Measurements from ENCODE around the gene GNAT2. TPM values are rescaled to one million over a fixed set of nuclear protein-coding genes. Genes with fewer than 3 reads are reported as not detected.

The GNAT2 gene
- not detected for total RNA-seq
- polyA plus RNA-seq: under 1 TPM in 1 of 3 donors, not detected in 2; 0.10 TPM

- no peaks in the 10 kb centered on the region for H3K36me3 ChIP-seq
- H3K4me1 ChIP-seq: peaks cover 0 to 58% (median 42%) of the 10 kb centered on the region in 4 donors
- peak within 1 kb of the TSS; percentile 41 to 73 (median 59) for H3K4me3 ChIP-seq
- H3K27ac ChIP-seq: peak within 1 kb of the TSS; percentile 75 to 83 (median 80)
- WGBS, 2 donors: 0 to 1% methylated on average over 47 of the region's 47 CpGs
- TF ChIP-seq POLR2A (IDR thresholded peaks at IDR 0.05): no peak
- peak in 3 of 4 donors; percentile 47 to 59 (median 57) for TF ChIP-seq POLR2AphosphoS5 (IDR thresholded peaks at IDR 0.05)
- no peak for TF ChIP-seq EP300 (IDR thresholded peaks at IDR 0.05)
- peak; percentile 90 for DNase-seq
- intact Hi-C loops (cut with DNase I): loop anchor here (1.0 kb wide), 1 partner anchor 71 kb away; the partner anchor contains the start of gene GNAI3
- H3K9me3 ChIP-seq: no peaks in the 10 kb centered on the region
- H3K27me3 ChIP-seq: no peaks in the 10 kb centered on the region
Measured at GRCh38 chr1:109619576-109620400, at the start of gene GNAT2, which contains the start of gene AMPD2. GNAT2 (minus strand) TSS chr1:109619616; CDS start chr1:109612870, 6,746 bp downstream. AMPD2 (plus strand) TSS chr1:109619837; CDS start chr1:109621176, 1,339 bp downstream.

- peak overlapping the region; percentile 48 to 78 (median 70) for H3K27ac ChIP-seq
- peak overlapping the region; percentile 55 to 66 (median 62) for H3K4me3 ChIP-seq
- intact Hi-C loops (cut with DNase I): loop anchor here (5.0 kb wide), 2 partner anchors 59 to 74 kb away; partner anchors contain the start of gene GSTM3
- 15 to 20% methylated on average over 26 of the region's 26 CpGs for whole genome bisulfite sequencing, 2 donors
- no peaks in the 10 kb centered on the region for H3K9me3 ChIP-seq
- peaks cover 0 to 15% (median 5%) of the 10 kb centered on the region in 4 donors for H3K36me3 ChIP-seq
- H3K27me3 ChIP-seq: no peaks in the 10 kb centered on the region
- DNase-seq: no peak
- TF ChIP-seq EP300 (IDR thresholded peaks at IDR 0.05): no peak
- TF ChIP-seq, protein P1, sequence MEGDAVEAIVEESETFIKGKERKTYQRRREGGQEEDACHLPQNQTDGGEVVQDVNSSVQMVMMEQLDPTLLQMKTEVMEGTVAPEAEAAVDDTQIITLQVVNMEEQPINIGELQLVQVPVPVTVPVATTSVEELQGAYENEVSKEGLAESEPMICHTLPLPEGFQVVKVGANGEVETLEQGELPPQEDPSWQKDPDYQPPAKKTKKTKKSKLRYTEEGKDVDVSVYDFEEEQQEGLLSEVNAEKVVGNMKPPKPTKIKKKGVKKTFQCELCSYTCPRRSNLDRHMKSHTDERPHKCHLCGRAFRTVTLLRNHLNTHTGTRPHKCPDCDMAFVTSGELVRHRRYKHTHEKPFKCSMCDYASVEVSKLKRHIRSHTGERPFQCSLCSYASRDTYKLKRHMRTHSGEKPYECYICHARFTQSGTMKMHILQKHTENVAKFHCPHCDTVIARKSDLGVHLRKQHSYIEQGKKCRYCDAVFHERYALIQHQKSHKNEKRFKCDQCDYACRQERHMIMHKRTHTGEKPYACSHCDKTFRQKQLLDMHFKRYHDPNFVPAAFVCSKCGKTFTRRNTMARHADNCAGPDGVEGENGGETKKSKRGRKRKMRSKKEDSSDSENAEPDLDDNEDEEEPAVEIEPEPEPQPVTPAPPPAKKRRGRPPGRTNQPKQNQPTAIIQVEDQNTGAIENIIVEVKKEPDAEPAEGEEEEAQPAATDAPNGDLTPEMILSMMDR (IDR thresholded peaks at IDR 0.05): no peak
- H3K4me1 ChIP-seq: peaks cover 0 to 19% (median 9%) of the 10 kb centered on the region in 4 donors
Measured at GRCh38 chr1:109668123-109668775, 48.8 kb upstream of the GNAT2 start.

- Histone ChIP-seq H3K9me3 (no peaks in the 10 kb centered on the region), H3K4me3 (peak within 1 kb of the TSS; percentile 55 to 66 (median 62)), H3K27me3 (no peaks in the 10 kb centered on the region), H3K27ac (peak within 1 kb of the TSS; percentile 48 to 78 (median 70)), H3K4me1 (peaks cover 0 to 19% (median 9%) of the 10 kb centered on the region in 4 donors), H3K36me3 (peaks cover 0 to 15% (median 5%) of the 10 kb centered on the region in 4 donors)
- TF ChIP-seq POLR2A (IDR thresholded peaks at IDR 0.05) (no peak), POLR2AphosphoS5 (IDR thresholded peaks at IDR 0.05) (peak; percentile 47 to 87 (median 58)), EP300 (IDR thresholded peaks at IDR 0.05) (no peak)
- TF ChIP-seq, protein P1 (IDR thresholded peaks at IDR 0.05): no peak
- WGBS, 2 donors: 12 to 13% methylated on average over 22 of the region's 22 CpGs
- peak; percentile 97 for DNase-seq
- intact Hi-C loops (cut with DNase I): loop anchor here (5.0 kb wide), 2 partner anchors 60 to 75 kb away; partner anchors contain the start of gene GSTM3
Measured at GRCh38 chr1:109667452-109668122, 48.2 kb upstream of the GNAT2 start, which contains the start of gene GSTM2. GSTM2 (plus strand) TSS chr1:109668057; CDS start chr1:109668116, 59 bp downstream.

DNA sequence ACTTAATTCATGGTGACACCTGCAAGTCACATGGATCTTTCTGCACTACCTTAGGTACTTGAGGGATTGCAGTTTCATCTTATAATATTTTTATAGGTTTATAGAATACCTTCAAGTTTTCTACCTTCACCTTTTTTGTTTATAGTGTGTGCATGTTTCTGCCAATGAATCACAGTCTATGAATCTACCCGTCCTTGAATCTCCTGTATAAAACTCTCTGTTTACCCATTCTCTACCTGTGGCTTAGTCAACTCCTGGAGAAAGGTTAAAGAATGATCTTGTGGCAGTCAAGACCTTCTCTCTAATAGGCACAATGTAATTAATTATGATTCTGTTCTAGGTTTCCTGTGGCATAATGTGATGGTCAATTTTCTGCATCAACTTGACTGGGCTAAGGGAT lies 45.3 kb upstream of the GNAT2 start:
- no peak for DNase-seq
- intact Hi-C loops (cut with DNase I): loop anchor here (5.0 kb wide), 2 partner anchors 63 to 78 kb away; partner anchors contain the start of gene GSTM3

More for the DNA sequence above, 45.3 kb upstream of the GNAT2 start:
- no peaks in the 10 kb centered on the region for H3K27me3 ChIP-seq
- no peaks in the 10 kb centered on the region for H3K9me3 ChIP-seq
- no peak overlapping the region for H3K4me3 ChIP-seq
- WGBS, 2 donors: 67 to 89% methylated on average over 1 of the region's 1 CpG
- H3K36me3 ChIP-seq: peaks cover 0 to 30% (median 3%) of the 10 kb centered on the region in 4 donors
- no peak overlapping the region for H3K27ac ChIP-seq
- peaks cover 0 to 19% (median 9%) of the 10 kb centered on the region in 4 donors for H3K4me1 ChIP-seq
- TF ChIP-seq, protein P1 (IDR thresholded peaks at IDR 0.05): no peak
- no peak for TF ChIP-seq POLR2A (IDR thresholded peaks at IDR 0.05)
- no peak for TF ChIP-seq POLR2AphosphoS5 (IDR thresholded peaks at IDR 0.05)
- no peak for TF ChIP-seq EP300 (IDR thresholded peaks at IDR 0.05)
